GM19035 (cell line): ENCODE data around the gene AJAP1.

Experiments used
- ATAC-seq: cut with Tn5 transposase; IDR thresholded peaks from one replicate; pipeline ENCODE4 v1.9.1; 2021; ENCODE audit not compliant: unreplicated experiment

Gene AJAP1

GRCh38 chr1:4678066-4678717 is 23.8 kb downstream of the AJAP1 start:
- no peak for ATAC-seq

- ATAC-seq: no peak
These were observed 26.6 kb downstream of the AJAP1 start for GRCh38 chr1:4681026-4681425.

DNA sequence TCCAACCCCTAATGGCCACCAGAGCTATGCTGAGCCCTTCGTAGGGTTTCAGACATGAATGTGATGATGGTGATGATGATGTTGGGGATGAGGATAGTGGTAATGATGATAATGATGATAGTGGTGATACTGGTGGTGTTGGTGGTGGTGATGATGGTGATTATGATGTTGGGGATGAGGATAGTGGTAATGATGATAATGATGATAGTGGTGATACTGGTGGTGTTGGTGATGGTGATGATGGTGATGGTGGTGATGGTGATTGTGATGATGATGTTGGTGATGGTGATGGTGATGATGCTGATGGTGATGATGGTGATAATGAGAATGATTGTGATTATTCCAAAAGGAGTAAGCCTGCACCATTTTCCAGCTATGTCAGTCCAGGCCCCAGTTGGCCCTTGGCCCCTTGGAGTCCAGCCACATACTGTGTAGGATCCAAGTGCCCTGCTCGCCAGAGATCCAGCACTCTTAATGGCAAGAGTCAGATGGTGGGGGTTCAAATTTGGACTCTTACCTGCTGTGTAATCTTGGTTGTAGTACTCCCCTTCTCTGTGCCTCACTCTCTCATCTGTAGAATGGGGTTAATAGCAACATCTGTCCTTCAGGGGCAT is 28.3 kb downstream of the AJAP1 start:
- no peak for ATAC-seq

GRCh38 chr1:4684136-4684535 is 29.7 kb downstream of the AJAP1 start:
- ATAC-seq: no peak

DNA sequence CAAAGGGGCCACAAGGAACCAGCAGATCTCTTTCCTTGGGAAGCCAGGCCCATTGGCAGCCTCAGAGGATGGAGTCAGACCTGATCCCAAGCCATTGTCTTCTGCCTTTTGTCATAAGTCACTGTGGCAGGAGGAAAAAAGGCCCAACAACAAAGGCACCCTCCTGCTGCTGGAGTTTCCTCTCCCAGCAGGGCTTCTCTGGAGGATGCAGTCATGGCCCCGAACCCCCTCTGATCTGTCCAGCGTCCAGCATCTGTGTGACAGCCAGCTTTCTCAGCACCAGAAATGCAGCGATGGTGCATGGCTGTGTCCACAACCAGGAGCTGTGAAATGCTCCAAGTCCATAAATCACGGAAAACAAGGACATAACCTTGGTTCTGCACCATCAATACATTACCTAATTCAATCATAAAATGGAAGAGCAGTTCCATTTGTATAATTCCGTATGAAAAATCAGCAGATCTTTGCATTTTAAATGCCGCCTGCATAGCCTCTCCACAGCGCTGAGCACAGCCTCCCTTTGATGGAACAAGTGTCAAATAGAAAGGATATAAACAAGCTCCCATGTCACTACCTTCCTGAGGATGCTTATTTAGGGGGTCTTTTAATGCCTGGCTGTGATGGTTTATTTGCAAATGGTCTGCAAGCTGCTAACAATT is 30.6 kb downstream of the AJAP1 start:
- no peak for ATAC-seq

DNA sequence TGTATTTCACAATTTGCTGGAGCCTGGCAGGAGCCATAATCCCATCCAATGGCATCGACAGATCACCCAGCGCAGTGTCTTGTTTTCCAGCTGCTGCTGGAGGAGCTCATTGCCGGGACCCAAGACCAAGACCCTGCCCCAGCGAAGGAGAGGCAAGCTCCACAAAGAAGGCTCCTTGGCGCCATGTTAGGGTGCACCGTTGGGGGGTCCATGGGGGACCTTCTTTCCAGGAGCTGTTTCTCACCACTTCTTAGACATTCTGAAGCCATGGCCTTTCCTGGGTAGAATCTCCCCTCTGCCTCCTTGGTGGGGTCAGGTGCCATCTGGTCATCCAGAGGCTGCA is 31.1 kb downstream of the AJAP1 start:
- ATAC-seq: no peak

GRCh38 chr1:4687943-4688342 is 33.5 kb downstream of the AJAP1 start:
- ATAC-seq: no peak

DNA sequence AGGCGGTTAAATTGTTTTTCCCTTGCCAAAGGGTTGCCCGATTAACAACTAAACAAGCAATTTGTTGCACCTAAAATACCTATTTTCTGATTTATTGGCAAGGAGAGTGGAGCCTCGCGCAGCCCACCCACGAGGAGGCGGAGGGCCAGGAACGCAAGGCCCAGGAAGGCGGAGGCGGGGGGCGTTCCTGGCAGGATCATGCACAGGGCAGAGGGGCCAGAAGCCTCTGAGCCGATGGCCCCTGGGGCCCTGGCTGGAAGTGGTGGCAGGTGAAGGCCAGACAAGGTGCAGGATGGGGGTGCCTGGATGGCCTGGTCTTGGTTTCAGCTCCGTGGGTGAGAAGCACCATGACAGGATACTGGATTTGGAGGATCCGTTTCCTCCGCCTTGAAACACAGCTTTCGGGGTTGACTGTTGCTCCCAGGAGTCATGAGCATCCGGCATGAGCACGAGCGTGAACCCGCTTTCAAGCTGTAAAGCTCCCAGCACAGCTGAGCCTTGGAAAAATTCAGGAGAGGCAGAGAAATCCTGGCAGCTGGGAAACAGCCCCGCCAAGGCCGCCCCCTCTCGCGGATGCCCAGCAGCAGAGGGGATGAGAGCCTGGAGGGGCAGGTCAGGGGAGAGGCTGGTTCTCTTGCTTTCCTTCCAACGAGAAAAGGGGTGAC is 35.0 kb downstream of the AJAP1 start:
- no peak for ATAC-seq

DNA sequence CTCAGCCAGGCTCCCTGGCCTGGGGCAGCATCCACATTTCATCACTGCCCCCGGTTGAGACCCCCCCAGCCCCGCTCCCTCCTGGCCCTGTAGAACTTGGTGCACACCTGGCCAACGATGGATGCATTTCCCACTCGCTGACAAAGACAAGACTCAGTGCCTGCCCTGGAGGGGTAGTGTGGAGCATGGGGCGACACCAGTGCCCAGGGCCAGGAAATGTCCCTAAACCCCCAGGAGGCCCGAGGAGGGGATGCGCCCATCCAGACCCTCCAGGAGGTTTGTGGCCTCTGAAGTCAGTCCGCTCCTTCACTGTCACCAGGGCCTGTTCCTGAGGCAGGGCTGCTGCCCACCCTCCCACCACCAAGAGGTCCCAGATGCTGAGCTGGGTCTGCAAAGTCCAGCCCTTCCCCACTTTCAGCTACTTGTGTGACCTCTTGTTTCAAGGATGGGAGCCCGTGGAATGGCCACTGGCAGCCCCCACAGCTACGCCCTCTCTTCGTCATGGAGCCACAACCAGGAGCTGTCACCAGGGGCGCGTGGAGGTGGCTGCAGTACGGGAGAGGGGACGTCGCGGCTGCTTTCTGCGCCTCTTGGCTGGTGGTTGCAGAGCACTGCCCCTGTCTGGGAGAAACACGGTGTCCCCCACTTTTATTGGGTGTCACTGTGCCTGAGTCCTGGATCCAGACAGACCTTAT is 35.7 kb downstream of the AJAP1 start:
- no peak for ATAC-seq

GRCh38 chr1:4690951-4691675 is 36.7 kb downstream of the AJAP1 start:
- ATAC-seq: no peak

GRCh38 chr1:4691766-4692405 is 37.5 kb downstream of the AJAP1 start:
- no peak for ATAC-seq

DNA sequence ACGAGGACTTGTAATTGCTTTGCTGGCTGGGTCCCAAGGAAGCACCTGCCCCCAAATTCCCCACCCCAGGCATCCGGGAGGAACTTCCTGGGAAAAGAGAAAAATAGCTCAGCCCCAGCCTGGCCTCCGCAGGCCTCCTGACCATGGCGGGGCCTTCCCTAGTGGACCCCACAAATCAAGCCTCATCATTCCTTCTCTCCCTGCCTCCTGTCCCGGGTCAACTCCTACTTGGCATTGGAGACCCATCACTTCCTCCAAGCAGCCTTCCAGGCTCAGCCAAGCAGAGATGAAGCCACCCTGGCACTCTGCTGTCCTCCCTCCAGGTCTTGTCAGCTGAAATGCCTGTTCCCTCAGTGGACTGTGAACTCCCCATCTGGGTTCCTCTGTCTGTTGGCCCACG is 38.0 kb downstream of the AJAP1 start:
- no peak for ATAC-seq

DNA sequence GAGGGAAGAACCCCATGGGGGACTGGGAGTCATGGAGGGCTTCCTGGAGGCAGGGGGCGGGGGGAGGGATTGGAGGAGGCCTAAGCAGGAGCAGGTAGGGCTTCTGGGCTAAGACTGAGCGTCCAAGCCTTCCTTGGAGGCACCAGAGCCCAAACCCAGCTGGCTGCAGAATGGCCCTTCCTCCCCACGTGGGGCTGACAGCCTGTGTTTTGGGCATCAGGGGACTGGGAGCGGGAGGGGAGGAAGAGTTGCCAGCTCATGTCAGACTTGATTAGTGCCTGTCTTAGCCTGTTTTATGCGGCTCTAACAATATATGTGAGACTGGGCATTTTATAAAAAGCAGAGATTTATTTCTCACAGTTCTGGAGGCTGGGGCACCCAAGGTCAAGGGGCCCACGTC is 38.9 kb downstream of the AJAP1 start:
- no peak for ATAC-seq

DNA sequence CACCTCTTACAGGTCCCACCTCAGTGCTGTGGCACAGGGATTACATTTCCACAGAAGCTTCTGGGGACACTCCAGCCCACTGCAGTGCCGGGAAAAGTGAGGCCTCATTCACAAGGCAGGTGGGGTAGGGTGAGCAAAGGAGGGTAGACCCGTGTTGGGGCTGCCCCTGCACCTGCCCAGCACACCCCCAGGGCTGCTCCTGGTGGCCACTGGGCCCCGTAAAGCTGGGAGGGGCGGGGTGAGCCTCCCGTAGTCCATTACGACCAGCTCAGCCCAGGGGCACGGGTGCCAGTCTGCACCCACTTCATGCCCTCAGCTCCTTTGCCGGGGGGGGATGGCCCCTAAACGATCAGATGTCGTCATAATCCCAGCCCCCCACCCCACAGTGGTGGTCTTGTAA is 39.5 kb downstream of the AJAP1 start:
- no peak for ATAC-seq

- ATAC-seq: no peak
These were observed 40.1 kb downstream of the AJAP1 start for GRCh38 chr1:4694492-4694891.

DNA sequence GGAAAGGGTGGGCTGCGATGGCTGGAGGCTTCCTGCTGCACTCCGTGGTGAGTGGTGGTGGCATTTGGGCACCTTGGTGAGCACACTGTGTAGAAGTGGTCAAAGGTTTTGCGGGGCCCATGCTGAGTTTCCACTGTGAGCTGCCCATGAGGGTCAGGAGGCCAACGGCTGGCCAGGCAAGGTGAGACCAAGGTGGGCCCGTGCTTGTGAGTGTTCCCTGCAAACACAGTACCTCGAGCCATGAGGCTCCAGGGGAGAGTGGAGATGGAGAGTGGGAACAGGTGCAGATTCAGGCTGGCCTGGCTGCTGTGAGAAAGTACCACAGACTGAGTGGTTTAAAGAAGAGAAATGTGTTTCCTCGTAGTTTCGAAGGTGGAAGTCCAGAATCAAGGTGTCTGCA is 40.8 kb downstream of the AJAP1 start:
- ATAC-seq: no peak

DNA sequence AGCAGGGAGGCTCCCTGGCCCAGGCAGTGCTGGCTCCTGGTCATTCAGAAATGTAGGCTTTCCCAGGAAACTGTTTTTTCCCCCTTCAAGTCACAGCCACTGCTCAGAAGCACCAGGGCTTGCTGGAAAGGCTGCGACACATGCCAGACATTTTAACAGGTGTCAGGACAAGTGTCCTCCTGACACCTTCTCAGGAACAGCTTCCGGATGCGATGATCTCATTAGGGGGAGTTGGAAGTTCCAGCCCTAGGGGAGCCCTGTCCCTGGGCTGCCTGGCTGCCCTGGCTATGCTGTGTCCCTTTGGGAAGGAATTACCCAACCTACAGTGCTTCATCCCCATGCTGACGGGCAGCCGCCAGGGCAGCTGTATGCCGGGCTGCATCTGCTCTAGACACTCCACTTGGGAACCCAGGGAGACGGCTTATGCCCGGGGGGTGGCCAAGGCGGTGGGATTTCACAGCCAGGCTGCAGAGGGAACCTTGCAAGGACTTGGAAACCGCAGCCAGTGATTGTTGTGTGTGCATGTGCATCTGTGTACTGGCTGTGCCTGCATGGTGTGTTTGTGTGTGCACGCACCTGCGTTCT is 41.8 kb downstream of the AJAP1 start:
- ATAC-seq: no peak

DNA sequence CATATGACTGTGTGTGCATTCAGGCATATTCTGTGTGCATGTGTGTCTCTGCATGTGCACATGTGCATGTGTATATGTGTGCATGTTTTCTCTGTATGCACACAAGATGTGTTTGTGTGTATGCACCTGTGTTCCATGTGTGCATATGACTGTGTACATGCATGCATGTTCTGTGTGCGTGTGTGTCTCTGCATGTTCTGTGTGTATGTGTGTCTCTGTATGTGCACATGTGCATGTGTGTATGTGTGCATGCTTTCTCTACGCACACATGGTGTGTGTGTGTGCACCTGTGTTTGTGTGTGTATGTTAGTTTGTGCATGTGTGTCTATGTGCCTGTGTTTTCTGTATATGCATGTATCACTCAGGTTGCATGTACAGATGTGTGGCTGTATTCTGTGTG is 42.3 kb downstream of the AJAP1 start:
- no peak for ATAC-seq

DNA sequence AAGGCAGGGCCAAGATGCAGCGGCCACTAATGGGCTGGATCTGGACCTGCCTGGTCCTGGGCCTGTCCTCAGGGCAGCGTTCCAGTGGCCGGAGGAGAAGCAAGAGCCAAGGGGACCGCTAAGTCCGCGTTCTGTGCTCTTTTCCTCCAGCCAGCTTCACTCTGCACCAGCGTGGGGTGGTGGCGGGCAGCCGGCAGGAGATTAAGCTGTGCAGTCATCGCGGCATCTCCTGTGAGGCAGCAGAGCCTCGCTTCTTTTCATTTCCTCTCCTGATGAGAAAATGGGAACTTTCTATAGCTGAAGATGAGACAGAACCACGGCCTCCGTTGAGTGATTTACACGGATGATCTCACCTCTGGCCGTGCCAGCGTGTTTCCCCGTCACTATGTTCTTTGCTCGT is 43.4 kb downstream of the AJAP1 start:
- no peak for ATAC-seq

DNA sequence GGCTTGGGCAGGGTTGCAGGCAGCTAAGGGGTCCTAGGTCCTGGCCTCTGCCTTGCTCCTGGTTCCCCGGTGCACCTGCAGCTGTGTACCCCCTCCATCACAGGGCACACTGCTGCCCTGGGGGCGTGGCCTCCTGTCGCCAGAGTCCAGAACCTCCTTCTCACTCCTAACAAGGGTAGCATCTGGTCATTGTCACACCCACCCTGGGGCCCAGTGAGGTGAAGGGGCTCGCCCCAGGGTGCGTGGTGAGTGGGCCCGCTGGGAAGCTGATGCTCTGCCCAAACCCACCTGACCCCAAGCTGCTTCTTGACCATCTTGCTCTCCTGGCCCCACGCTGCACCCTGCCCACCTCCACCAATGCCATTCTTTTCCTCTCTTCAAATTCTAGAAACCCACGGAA is 44.5 kb downstream of the AJAP1 start:
- no peak for ATAC-seq
